DMS79 treated with DMSO at 0.1 percent for 48 hours (cell line): Measurements from ENCODE around the gene CXCL13.
"Not testable (repeated sequence)": the region's sequence is repeated elsewhere in the genome, so short reads cannot be mapped to it uniquely, and the experiment has no call there.

Experiments used
- DNase-seq: peaks from one replicate; lab custom pipeline; 2025; lab: John Stamatoyannopoulos, UW

CXCL13 gene

DNA sequence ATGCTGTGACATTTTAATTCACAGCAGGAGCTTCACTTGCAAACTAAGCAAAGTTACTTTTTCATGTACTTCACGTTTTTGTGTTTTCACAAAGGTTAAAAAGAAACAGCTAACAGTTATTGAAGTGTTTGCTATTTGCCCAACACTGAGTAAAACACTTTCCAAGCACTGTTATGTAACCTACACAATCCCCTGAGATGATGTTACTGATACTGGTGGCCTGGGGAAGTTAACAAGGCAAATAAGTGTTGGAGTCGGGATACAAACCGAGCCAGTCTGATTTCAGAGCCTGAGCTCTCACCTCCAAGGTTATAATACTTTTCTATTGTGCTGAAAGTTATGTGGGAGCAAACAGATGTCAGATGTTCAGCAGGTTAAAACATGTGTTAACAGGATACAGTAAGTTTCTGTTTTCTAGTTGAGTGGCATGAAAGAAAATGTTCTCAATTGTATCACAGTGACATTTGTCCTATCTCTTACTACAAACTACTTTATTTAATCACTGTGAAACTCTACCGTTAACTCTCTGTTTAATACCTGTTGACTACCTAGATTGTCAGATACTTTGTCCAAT, 3.9 kb upstream of the CXCL13 start:
- DNase-seq = no peak

DNA sequence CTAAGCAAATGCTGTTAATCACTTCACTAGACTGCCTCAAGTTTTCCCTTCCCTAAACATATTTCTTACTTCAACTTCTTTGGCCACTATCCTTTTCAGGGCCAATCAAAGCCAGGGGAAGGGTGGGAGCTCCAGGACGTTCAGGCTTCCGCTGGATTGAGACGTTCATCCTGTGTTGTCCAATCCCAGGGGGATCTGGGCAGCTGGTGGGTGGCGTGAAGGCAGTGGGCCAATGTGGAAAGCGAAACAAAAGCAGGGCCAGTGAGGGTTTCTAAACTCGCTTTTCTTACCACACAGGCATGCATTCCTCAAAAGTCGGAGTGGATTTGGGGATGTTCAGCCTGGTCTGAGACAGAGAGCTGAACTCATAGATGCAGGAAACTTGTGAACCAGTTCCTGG, 7.6 kb downstream of the CXCL13 start:
- DNase-seq = no peak

DNA sequence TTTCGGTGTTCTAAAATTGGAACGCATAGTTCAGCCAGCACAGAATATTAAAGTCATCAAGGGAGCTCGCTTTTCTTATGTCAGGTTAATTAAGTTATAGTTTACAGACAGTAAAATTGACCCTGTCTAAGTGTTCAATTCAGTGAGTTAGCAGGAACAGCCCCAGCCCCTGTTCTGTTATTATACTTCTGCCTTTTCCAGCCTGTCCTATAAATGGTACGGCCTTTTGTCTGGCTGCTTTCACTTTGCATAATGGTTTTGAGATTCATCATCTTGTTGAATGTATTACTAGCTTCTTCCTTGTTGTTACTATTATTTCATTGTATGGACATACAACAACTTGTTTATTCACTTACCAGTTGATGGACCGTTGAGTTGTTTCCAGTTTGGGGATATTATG, 9.5 kb downstream of the CXCL13 start:
- DNase-seq = no peak

DNA sequence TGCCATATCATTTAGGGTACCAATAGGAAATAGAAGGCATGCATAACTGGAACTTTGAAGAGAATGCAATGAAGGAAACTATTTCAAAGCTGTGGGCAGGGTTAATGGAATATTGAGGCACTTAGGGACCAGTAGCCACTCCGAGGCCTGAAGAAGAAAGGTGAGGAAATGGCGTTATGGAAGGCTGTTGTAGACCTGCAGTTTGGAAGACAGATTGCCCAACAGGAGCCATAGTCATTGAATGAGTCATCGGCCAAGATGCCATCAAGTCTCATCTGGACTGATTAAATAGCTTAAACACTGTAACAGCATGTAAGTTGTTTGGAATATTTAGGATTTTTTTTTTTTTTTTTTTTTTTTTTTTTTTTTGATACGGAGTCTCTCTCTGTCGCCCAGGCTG, 11.6 kb downstream of the CXCL13 start:
- DNase-seq = no peak

DNA sequence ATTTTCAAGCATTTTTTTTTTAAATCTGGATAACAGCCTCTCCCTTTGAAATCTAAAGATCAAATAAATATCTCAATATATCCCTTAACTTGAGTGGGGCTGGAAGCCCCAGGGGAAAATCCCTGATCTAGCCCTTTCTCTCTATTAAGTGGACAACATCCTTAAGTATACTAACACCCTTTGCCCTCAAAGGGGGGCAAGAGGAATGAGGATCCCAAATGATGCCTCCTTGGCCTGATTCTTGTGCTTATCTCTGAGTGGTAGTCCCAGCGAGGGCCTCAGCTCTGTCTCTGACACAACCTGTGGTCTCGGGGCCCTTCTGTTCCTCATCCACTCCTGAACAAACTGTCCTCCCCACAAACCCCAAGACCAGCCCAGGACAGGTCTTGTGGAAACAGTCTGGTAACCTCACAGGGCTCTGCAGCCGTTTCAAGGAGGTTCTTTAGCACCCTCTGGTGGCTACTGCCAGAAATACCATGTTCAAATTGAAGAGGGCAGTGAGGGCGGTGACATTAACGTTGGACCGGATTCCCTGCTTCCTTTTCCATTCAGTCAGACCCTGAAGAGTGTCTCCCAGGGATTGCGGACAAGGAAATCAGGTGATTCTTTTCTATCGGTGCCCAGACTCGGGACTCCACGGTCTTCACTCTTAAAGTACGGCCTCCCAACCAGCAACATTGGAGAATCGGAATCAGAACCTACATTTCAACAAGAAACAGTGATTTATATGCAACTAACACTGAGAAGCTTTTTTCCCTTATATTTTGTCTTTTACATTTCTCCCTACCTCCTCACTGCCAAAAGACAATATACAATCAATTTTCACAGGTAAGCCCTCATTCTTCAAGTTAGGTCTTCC, 13.0 kb downstream of the CXCL13 start:
- DNase-seq = no peak

DNA sequence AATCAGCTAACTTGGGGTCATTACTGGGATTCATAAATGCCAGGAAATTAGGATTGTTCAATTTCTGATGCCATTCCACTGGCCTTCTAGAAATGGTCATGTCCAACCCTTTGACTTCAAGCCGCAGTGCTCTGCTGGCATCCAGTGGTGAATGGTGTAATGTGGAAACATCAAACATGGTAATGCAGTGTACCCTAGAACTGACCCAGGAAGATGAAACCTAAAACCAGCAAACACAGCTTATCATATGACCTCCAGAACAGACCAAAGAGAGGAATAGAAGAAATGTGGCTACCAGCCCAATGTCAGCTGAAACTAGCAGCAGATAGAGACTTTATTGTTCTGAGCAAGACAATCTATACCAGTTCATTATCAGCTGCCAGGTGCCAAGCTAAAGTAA, 13.8 kb downstream of the CXCL13 start:
- DNase-seq = no peak

DNA sequence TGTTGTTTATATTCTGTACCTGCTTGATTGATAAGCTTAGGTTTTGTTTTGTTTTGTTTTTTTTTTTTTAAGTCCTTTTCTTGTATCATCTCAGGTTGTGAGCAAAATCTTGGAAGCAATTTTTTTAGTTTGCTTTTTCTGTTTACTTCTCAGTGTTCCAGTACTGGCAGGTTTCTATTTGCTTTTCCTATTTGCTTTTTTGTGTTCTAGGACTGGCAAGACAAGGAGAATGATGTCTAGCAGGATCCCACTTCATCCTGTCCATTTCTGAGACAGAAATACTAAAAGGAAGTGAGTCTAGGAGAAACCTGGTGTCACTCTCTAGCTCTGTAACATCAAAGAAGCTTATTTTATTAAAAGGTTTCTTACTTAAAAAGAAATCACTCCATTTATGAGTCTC, 15.6 kb downstream of the CXCL13 start:
- no peak for DNase-seq

DNA sequence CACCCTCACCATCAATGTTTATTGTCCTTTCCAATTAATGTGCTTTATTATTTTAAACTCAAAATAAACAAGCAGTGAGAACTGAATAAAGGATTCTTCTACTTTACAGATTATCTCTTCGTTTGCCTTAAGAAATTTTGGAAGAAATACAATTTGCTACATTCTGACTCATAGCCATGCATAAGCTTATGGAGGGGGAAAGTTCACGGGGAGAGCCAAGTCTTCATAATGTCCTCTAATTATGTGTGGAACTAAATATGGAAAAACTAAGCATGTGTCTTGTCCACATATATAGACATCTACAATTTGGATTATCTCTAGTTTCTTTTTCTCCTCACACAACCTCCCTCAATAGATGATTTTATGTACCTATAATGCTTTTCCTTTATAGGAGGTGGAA, 17.5 kb downstream of the CXCL13 start:
- DNase-seq = no peak

DNA sequence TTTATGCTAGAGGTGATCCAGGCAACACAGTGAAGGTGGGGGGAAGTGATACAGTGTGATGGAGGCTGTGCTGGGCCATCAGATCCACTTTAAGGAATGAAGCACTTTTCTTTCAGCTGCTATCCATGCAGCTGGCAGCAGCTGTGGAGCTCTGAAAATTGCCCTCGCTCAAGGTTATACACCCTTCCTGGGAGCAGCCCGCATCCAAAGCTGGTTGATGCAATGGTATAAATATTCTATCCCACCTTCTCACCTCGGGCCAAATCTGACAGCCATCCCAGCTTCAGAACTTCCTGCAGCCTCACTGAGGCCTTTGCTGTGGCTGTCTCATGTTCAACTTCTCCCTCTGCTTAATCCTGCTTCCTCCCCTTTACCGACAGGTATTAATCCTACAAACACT, 18.6 kb downstream of the CXCL13 start:
- DNase-seq = no peak

DNA sequence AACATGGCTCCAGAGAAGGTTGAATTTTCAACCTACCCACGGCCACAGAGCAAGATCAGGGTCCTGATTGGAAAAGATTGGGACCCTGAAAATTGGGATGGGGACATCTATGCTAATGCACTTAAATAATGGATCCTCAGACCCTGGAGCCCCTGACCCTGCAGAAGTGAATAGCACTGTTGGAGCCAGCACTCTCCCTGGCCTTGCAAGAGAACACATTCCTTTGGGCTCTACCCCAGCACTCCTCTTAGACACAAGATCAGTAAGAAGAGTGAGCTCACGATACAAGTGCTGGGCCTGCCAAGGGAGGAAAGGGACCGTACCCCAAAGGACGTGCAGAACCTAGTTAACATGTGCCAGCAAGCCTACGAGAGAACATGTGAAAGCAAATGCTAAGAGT, 19.9 kb downstream of the CXCL13 start:
- DNase-seq = no peak

DNA sequence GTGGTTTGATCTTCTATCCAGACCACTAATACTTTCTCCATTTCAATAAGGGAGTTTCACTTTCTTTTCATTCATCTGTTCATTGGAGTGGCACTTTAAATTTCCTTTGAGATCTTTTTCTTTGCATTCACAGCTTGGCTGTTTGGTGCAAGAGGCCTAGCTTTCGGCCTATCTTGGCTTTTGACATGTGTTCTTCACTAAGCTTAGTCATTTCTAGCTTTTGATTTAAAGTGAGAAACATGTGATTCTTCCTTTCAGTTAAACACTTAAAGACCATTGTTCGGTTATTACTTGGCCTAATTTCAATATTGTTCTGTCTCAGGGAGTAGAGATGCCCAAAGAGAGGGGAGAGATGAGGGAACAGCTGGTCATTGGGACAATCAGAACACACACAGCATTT, 24.3 kb downstream of the CXCL13 start:
- DNase-seq = no peak

DNA sequence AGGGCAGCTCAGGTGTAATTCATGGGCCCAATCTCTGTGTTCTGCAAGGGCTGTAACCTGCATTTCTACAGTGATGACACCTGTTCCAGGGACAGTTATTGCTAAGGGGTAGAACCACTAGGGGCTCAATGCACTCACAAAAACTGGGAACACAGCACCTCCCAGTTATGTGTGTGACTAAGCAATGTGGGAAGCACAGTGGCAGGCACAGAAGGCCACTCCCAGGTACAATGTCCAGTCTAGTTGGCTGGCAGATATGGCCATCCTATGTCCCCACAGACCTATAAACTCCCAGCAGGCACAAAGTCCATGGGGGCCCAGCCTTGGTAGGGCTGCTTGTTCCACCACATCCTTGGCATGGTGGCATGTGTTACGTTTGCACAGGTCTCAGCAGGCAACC, 25.7 kb downstream of the CXCL13 start:
- DNase-seq = no peak

DNA sequence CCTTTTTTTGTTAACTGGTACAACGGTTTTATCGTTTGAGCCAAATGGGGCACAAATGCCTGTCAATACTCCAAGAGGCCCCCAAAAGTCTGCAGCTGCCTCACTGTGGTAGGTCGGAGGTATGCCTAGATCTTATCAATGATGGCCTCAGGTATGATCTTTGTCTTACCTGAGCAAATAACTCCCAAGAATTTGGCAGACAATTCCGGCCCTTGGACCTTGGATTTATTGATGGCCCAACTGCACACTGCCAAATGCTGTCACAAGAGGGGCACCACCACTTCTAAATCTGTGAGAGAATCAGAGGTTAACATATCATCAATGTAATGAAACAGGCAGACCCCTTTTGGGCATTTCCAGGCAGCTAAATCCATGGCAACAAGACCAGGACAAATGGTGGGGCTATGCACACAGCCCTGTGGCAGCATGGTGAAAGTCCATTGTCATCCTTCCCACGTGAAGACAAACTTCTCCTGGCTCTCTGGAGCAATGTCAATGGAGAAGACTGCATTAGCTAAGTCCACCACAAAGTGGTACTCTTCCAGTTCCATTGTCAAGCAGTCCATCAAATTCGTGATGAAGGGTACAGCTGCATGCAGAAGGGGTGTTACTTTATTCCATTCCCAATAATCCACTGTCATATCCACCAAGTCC, 28.6 kb downstream of the CXCL13 start:
- no peak for DNase-seq

DNA sequence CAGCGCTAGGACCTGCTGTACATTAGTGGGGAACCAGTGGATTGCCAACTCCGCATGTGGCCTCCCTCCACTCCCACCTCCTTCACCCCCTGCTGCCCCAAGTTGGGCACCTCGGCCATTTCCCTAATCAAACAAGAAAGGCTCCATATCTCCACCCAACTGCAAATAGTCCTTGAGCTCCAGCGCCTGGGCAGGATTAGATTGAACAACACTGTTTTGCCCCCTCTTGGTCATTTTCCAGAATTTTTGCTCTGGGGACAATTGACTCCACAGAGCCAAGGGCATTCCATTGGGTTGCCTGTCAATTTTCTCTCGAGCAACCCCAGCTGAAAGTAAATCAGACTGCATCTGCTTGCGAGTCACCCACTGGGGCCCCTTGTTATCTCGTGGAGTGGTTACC, 29.6 kb downstream of the CXCL13 start:
- DNase-seq = no peak

DNA sequence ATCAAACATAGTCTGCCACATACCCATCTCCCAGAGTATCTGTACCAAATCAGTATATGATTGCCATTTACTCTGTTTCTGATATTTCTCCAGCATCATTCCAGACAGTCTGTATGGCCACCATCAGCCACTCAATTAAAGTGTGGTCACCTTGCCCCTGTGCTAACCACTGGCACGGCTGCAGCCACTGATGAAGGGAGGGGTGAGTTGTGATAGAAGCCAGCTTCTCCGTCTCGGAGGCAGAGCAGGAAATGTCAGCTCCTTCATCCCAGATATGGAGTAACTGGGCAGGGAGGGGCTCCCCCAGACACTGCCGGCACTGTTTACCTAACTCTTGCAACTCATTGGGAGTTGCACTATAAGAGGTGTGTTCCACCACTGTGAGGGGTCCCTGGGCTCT, 30.3 kb downstream of the CXCL13 start:
- DNase-seq = no peak

DNA sequence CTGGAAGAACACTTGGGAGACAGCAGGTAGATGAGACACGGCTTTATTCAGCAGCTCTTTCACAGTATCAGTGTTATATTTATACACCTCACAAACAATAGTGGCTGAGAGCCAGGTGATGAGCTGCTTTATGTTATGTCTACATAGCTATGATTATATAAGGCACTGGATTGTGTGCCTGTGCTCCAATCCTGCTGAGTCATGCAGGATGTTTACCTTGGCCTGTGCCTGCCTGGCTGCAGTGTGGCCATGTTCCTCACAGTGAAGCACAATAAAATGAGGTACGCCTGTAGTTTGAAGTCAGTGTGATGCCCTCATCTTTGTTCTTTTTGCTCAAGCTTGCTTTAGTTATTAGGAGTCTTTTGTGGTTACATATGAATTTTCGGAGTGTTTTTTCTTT, 31.3 kb downstream of the CXCL13 start:
- no peak for DNase-seq

DNA sequence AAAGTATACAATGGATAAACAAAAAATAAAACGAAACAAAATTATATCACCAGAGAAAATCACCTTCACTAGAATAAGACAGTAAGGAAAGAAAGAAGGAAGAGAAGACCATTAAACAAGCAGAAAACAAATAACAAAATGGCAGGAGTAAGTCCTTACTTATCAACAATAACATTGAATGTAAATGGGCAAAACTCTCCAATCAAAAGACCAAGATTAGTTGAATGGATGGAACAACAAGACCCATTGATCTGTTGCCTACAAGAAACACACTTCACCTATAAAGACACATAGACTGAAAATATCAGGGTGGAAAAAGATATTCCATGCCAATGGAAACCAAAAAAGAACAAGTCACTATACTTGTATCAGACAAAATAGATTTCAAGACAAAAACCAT, 38.4 kb downstream of the CXCL13 start:
- DNase-seq = not testable (repeated sequence)

DNA sequence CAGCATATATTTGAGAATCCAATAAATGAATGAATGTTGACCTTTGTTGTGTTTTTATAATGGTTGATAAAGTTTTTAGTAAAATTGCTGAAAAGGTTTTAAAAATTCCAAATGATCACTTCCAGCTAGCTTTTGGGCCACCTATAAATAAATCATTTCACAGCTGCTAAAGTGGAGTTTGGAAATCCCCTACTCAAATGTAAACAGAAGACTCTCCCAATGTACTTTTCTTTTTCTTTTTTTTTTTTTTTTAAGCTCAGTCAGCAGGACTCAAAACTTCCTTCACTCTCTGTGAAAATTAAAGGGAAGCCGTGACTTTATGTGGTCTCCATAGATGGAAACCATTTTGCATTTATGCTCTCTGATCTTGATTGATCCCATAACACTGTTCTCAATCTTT, 45.2 kb downstream of the CXCL13 start:
- DNase-seq = no peak

DNA sequence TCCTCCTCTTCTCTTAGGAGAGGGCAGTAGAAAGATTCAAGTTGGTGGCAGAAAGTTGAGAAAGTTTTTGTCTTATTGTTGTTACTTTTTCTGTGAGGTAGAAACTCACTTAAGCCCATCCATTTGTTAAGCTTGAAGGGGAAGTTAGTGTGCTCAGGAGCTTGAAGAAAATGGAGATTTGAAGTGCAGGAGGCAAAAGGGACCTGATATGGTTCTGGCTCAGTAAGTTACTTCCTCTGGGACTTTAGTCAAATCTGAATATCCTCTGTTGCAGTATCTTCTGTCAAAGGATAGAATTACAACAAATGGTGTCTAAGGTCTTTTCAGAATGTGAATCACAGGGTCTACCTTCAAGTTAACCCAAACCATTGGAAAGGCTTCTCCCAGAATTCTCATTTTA, 46.2 kb downstream of the CXCL13 start:
- DNase-seq = no peak

DNA sequence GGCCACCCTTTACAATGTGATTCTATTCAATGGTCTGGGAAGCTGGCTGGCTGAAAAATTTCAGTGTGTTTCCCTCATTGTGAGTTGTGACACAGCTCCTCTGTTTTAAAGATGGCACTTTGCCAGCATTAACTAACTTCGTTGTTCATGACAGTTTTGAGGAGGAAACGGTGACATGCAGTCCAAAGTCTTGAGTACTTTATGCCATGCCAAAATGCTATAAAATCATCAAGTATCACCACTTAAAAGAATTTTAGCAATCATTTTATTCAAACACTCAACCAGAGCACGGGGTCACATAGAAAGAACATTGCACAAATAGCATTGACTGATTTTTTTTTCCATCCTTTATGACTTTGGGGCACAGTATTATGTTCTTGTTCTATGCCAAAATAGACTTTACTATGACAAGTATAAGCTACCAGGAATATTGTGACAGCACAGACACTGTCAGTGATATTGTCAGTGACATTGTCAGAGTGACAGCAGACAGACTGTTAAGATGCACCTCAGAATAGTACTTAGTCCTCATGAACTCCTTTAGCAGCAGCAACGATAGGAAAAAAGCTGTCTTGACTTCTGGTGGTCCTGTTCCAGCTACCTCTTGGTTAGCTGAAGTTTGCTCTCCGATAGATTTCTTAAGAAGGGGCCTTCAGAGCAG, 46.7 kb downstream of the CXCL13 start:
- DNase-seq = peak; percentile 65

DNA sequence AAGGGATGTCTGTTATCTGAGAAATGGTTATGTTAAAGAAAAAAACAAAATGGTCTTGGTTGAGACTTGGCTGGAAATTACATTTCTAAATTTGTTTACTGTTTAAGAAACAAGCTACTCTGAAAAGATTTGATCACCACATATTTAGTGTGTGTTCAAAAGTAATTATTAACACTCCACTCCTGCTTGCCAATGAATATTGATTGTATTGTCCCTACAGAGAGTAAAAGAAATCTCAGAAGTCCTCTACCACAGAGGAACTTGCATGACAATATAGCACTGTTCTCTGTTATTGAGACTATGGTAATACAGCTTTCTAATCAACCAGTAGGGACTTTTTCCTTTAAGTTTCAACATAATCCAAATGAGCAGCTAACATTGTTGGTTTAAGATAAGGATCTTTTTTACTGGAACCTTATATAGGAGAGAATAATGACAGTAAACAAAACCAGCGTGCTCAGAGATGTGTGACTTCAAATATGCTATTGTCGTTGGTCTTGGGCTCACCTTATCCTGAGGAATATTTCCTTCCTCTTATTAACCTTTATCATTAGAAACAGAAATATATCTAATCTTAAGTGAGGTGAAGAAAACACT, 47.6 kb downstream of the CXCL13 start:
- no peak for DNase-seq

DNA sequence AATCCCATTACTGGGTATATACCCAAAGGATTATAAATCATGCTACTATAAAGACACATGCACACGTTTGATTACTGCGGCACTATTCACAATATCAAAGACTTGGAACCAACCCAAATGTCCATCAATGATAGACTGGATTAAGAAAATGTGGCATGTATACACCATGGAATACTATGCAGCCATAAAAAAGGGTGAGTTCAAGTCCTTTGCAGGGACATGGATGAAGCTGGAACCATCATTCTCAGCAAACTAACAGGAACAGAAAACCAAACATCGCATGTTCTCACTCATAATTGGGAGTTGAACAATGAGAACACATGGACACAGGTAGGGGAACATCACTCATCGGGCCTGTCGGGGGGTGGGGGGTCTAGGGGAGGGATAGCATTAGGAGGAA, 54.7 kb downstream of the CXCL13 start:
- DNase-seq = not testable (repeated sequence)
